RPMI8226 (cell line): ENCODE measurements around the gene FAM222B.
"Not testable (repeated sequence)": the region's sequence is repeated elsewhere in the genome, so short reads cannot be mapped to it uniquely, and the experiment has no call there.

Source experiments
- DNase-seq: peaks from one replicate; pipeline ENCODE4 v3.0.0-alpha.2; 2015

FAM222B gene

DNA sequence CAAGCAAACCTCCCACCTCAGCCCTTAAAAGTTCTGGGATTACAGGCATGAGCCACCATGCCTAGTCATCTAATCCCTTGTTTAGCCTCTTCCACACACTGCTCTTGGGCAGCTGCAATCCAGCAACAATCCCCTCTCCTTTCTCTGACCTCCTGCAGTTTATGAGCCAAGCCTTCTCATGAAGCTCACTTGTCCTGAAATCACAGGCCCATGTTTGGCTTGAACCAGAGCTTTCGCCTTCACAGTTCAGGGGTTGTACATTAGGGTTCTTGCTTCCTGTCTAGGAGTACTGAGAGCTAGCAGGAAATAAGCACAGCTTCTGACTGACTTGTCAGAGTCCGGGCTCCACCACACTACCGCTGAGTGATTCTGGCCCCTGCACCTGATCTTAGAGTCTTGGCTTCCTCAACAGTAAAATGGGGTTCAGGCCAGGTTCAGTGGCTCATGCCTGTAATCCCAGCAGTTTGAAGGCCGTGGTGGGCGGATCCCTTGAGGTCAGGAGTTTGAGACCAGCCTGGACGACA lies 28.5 kb upstream of the FAM222B start:
- peak; percentile 11 for DNase-seq

DNA sequence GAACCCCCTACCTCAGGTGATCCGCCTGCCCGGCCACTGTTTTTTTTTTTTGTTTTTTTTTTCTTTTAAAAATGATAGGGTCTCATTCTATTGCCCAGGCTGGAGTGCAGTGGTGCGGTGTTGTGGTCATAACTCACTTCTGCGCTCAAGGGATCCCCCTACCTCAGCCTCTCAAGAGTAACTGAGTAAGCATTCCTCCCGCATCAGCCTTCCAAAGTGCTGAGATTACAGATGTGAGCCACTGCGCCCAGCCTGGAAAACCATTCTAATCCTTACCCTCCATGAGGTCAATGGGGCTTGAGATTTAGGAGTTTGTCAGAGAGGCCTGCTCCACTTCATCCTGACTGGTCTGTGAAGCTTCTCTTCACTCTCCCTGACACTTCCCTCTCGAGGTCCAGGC lies 24.7 kb upstream of the FAM222B start:
- no peak for DNase-seq

DNA sequence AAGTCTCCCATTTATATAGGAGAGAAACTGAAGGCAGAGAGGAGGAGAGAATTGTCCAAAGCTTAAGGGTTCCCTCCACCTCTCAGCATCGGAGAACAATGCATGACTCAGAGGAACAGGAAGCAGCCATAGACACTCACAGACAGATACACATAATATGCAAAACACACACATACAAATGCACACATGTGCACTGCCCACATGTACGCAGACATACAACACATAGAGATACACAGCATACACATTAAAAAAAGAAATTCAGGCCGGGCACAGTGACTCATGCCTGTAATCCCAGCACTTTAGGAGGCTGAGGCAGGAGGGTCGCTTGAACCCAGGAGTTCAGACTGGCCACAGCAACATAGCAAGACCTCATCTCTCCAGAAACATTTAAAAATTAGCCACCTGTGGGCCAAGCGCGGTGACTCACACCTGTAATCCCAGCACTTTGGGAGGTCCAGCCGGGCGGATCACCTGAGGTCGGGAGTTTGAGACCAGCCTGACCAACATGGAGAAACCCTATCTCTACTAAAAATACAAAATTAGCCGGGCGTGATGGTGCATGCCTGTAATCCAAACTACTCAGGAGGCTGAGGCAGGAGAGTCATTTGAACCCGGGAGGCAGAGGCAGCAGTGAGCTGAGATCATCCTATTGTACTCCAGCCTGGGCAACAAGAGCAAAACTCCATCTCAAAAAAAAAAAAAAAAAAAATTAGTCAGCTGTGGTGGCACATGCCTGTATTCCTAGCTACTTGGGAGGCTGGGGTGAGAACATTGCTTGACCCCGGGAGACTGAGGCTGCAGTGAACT lies 23.6 kb upstream of the FAM222B start:
- DNase-seq = no peak

DNA sequence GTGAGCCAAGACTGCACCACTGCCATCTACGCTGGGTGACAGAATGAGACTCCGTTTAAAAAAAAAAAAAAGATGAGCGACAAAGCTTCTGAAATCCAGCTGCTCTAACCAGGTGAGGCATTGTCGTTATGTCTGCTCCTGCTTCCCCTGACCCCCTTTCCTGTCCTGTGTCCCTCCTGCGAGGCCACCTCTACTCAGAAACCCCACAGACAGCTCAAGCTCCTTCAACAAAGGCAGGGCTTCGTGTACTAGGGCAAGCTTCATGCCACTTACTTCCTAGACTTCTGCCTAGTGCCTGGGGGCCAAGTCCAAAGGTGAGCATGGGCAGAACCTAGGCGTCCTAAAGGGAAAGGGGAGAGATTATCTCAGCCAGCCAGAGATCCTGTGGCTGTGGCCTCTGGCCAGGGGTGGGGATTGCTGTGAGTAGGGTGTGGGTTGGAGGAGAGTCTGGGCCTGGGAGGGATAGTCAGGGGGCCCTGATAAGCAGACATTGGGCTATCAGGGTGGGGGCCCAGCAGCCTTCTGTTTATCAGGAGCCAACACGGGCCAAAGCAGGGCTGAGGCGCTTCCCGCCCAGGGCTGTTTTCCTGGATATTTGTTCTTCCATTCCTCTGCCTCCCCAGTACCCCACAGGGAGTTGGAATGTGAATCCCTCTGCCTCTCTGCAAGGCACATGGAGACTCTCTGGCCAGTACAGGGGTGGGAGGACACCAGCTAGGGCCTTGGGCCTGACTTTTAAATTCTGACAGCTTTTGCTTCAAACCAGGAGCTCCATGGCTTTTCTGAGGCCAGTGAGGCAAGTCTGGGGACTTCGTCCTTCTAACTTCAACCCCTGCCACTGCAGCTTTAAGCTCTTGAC lies 22.6 kb upstream of the FAM222B start:
- DNase-seq = no peak

DNA sequence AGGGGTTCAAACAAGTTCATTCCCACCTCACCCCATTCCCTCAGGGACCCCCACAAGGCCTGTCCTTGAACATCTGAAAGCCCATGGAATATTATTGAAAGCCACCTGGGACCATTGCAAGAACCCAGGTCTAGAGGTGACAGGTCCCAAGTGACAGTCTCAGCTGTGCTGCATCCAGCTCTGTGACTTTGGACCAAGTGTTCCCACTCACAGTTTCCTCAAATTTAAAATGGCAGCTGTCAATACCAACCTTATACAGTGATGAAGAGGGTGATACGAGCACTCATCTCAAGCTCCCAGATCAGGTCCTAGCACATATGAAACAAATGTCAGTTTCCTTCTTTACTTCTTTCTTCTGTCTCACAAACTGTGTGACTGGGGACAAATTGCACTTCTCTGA lies 21.4 kb upstream of the FAM222B start:
- DNase-seq = no peak

DNA sequence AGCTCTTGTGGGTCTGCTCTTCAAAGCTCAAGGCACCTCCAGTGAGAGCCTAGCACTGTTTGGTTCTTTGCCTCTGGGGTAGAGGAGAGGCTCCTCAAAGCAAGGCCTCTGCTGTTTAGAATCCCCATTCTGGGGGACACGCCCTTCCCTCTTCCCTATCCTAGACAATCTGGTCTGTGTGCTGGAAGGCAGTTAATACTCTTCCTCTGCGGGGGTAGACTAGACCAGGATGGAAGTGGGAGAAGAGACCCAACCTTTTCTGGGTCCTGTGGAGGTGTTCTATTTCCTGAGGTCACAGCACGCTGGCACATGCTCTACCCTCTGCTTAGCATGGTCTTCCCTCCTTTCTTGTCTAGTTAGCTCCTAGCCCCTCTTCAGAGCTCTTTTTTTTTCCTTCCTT lies 20.0 kb upstream of the FAM222B start:
- no peak for DNase-seq

DNA sequence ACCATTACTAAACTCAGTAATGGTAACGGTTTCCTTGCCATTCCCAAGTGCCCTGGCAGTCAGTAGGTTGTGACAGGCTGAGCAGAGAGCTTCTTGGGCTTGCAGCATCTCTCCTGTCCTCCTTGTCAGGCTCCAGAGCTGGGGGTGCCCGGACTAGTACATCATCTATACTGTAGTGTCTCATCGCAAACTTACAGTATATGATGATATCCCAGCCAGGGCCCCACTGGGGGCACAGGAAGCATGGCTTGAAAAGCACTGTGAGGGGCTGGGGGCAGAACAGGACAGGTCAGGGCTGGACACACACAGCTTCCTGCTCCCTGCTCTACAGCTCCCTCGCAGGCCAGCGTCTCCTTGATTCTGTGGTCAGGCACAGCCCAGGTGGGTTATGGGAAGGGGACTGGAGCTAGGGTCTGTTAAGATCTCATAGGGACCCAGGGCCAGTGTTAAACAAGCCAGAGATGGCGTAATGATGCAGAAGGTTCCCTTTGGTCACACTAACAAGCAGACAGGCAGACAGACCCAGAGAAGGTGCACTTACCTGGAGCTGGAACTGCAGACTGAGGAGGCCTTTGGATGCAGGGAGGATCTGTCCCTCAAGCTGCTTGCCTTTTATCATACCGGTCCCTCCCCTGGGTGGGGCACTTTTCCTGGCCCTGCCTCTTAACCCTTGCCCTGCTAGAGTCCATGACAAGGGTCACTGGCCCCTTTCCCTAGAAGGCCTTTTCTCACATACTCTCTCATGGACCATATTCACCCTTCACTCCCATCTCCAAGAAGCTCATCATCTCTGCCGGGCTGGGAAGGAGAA lies 19.0 kb upstream of the FAM222B start:
- DNase-seq = no peak

DNA sequence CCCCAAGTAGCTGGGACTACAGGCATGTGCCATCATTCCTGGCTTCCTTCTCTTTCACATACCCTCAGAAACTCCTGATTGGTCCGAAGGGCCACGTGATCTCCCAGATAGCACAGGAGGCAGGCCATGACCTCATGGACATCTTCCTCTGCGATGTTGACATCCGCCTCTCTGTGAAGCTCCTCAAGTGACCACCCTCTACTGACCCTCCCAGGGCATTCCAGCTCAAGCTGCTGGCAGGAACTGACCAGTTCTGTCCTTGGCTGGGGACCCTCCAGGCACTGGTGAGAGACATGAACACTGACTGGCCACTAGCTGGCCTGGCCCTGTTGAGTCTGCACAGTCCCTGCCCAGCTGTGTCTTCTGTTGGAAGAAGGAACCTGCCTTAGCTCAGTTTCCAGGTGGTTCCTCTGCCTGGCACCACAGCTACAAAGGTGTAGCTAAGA lies 17.8 kb upstream of the FAM222B start:
- no peak for DNase-seq

DNA sequence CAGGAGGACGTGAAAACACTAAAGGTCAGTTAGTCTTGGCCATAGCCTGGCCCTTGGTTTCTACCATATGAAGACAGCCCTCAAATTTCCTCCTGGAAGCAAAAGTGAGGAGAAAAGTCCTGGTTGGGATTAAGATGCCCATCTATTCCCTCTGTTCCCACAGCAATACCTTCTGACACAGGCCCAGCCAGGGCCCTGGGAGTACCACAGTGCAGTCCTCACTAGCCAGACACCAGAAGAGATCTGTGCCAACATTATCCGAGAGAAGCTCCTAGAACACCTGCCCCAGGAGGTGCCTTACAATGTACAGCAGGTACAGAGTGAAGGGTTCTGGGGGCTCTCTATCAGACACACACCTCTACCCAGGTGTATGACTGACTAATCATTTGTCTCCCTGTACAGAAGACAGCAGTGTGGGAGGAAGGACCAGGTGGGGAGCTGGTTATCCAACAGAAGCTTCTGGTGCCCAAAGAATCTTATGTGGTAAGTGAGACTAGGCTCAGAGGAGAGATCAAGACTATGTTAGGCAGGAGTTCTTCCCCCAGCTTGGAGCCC lies 16.3 kb upstream of the FAM222B start:
- DNase-seq = no peak

DNA sequence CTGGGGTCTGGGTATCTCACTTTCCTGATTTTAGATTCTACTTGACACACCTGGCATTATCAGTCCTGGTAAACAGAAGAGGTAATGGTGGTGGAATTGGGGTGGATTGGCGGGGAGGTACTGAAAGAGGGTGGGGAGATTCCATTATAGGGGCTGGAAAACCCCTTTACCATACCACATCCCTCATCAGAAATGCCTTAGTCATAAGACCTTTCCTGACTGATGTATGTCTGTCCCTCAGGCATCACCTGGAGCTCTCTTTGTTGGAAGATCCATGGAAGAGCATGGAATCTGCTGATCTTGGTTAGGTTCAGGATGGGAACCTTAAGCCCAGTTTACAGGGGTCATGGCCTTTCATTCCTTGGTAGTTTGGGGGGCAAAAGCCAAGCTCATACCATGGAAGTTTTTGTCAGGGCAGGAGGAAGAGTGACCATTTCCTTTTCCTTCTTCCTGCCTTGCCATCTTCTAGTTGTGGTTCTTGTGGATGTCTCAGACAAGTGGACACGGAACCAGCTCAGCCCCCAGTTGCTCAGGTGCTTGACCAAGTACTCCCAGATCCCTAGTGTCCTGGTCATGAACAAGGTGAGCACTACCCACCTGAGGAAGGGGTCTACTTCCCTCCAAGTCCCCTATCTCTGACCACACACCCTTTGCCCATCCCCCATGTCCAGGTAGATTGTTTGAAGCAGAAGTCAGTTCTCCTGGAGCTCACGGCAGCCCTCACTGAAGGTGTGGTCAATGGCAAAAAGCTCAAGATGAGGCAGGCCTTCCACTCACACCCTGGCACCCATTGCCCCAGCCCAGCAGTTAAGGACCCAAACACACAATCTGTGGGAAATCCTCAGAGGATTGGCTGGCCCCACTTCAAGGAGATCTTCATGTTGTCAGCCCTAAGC lies 15.6 kb upstream of the FAM222B start:
- DNase-seq = no peak

DNA sequence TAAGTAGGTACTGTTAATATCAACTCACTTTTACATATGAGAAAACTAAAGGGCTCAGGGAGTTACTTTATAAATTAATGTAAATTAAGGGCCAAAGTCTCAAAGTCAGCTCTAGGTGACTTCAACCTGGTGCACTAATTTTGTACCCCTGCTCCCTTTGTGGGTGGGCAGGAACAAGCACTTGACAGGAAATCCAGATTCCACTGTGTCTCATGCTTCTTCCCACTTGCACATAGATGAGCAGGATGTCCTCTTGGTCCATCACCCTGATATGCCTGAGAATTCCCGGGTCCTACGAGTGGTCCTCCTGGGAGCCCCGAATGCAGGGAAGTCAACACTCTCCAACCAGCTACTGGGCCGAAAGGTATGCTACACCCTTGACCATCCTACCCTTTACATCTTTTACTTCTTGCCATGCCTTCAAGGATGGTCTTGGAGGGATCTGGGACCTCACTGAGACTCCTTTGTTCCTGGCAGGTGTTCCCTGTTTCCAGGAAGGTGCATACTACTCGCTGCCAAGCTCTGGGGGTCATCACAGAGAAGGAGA lies 13.5 kb upstream of the FAM222B start:
- DNase-seq = no peak

DNA sequence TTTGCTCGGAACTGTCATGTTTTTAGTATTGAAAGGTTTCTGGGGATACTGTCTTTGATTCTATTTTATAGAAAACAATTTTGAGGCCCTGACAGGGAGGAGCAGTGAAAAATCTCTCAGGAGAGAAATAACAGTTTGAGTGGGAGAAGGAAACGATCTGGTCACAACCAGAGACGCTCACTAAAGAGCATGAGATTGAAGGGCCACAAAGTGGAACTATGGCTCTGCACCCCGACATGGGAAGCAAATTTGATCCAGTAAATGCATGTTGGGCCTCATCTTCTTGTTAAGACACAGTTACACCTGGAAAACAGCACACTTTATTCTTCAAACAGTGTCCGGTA lies 12.7 kb upstream of the FAM222B start:
- no peak for DNase-seq

DNA sequence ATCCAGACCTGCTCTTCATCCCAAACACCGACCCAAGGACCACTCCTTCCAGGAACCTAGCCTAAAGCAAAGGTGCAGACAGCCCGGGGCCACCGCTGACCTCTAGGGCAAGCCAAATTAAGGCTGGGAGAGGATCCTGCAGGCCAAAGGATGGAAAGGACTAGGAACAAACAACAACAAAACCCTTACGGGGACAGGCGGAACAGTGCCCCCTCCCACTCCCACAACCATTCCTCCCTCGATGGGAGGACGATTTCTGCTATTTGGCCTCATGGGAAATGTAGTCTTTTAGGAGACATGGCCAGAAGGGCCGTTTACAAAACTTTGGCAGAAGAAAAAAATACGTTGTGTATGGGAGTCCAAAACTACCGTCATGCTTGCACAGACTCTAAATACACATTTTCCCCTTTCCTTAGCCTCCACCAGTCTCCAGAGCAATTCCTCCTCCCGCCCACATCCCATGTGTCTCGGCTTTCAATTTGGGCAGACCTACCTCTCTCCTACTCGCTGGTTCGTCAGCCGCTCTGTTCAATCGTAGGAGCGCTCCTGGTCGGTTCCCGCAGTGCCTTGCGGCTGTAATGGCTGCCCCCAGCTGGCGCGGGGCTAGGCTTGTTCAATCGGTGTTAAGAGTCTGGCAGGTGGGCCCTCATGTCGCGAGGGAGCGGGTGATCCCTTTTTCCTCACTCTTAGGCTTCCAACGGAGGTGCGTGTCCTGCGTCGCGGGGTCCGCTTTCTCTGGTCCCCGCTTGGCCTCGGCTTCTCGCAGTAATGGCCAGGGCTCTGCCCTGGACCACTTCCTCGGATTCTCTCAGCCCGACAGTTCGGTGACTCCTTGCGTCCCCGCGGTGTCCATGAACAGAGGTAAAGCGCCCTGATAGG lies 12.1 kb upstream of the FAM222B start, which contains the start of gene ERAL1:
Gene ERAL1, plus strand, starts transcription at position 560 of the 879 bp plus-strand sequence. Its CDS starts 19 bp downstream, at position 579.
- peak; percentile 89 for DNase-seq

DNA sequence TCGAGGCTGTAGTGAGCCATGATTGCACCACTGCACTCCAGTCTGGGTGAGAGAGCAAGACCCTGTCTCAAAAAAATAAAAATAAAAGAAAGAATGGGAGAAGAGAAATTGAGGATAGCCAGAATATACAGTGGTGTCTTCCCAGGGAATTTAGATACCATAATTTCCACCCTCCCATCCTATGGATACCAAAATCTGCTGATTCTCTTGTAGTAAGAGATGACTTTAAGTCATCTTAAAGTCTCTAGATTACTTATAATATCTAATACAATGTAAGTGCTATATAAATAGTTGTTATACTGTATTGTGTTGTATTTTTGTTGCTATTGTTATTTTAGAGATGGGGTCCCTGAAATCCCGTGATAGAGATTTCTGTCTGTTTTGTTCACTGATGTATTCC lies 10.7 kb upstream of the FAM222B start:
- DNase-seq = no peak

DNA sequence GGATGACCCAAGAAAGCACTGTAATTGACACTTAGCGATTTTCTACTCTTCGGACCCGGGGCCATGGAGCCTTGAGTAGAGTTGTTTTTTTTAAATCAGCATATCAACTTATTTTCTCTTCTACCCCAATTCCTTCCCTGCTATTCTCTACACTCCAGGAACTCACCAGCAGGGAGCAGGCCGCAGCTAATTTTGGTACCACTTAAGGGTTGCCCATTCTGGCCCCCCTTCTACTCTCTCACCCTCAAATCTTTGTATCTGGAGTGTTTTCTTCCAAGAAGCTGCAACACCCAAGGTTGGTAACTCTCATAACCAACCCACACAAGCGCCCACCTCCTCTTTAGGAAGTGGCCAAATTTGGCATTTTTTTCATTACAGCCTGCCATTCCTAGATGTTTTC lies 6.7 kb upstream of the FAM222B start:
- DNase-seq = peak; percentile 18

DNA sequence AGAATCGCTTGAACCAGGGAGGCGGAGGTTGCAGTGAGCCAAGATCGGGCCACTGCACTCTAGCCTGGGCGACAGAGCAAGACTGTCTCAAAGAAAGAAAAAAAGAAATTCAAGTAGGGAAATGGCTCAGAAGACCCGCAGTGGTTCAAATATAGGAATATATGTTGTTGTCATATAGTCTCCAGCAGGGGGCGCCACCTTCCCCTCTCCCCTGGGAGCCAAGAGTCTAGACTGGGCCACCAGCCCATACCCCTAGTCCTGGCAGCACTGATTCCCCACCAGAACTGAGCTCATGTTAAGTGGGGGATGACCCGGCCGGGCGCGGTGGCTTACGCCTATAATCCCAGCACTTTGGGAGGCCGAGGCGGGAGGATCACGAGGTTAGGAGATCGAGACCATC lies 6.1 kb upstream of the FAM222B start:
- peak; percentile 16 for DNase-seq

DNA sequence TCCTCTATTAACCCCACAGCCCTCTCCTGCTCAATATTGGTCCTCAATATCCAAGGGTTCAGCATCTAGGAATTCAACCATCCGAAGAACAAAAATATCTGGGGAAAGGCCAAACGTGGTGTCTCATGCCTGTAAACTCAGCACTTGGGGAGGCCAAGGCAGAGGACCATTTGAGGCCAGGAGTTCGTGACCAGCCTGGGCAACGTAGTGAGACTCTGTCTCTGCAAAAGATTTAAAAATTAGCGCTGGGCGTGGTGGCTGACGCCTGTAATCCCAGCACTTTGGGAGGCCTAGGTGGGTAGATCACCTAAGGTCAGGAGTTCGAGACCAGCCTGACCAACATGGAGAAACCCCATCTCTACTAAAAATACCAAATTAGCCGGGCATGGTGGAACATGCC lies 4.1 kb upstream of the FAM222B start:
- not testable (repeated sequence) for DNase-seq

DNA sequence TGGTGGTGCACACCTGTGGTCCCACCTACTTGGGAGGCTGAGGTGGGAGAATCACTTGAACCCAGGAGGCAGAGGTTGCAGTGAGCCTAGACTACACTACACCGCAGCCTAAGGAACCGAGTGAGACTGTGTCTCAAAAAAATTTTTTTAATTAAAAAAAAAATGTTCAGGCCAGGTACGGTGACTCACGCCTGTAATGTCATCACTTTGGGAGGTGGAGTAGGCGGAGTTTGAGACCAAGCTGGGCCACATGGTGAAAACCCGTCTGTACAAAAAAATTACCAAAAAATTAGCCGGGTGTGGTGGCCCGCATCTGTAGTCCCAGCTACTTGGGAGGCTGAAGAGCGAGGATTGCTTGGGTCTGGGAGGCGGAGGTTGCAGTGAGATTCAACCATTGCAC lies 3.6 kb upstream of the FAM222B start:
- DNase-seq = no peak

DNA sequence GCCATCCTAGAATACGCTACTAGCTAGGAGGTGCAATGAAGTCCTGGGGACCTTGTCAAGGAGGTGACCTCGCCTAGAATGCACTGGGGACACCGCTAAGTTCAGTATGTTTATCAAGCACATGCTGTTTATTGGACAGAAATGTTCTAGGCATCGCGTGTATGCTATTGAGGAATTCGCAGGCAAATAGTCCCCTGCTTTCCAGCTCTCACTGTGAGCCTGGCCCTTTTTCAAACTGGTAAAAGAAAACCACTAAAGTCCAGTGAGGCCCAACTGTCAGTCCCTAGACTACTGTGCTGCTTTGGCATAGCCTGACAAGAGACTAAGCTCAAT lies 1.2 kb upstream of the FAM222B start:
- no peak for DNase-seq

DNA sequence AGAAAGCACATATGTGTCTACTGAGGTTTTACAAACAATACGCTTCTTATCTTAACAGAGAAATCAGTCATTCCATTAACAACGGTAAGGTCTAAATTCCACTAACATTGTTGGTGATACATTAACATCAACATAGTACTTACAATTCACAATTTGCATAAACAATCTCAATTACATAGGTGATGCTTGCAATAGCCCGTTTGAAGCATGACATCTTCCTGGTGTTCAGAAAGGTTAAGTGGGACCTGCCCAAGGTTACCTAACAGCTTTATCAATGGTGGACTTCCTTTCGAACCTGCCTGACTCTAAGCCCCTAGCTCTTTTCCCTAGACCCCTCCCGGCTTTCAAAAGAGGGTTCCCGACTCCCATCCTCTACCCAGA lies 699 bp downstream of the FAM222B start:
- no peak for DNase-seq
